MM.1S (cell line): ENCODE results near the gene CASS4.

Experiments used
- CTCF ChIP-seq: fragments of 300-600 bp; sonication (generic); IDR thresholded peaks from 2 replicates; pipeline ENCODE4 v1.5.1; 2016; ENCODE audit warnings: antibody characterized with exemption, low read length, mixed read lengths
- EZH2phosphoT487 ChIP-seq: fragments of 300-600 bp; sonication (generic); IDR thresholded peaks from 2 replicates; pipeline ENCODE4 v1.6.1; 2018; ENCODE audit warnings: antibody characterized with exemption, low read length

- TF ChIP-seq CTCF (no peak), EZH2phosphoT487 (no peak)
These were observed 25.8 kb upstream of the CASS4 start for GRCh38 chr20:56386219-56386618.
